Measurements from ENCODE around the gene MAGI2. TPM values are rescaled to one million over a fixed set of nuclear protein-coding genes. Genes with fewer than 3 reads are reported as not detected.
"Not testable (repeated sequence)": the region's sequence is repeated elsewhere in the genome, so short reads cannot be mapped to it uniquely, and the experiment has no call there.

The MAGI2 gene
- total RNA-seq, 1 donor from 2014 or later: 6.9 TPM

GRCh38 chr7:78535655-78536054, 917.8 kb downstream of the MAGI2 start:
- DNase-seq: no peak

GRCh38 chr7:78530351-78530750, 923.1 kb downstream of the MAGI2 start:
- DNase-seq: no peak

GRCh38 chr7:78529392-78529791, 924.1 kb downstream of the MAGI2 start:
- no peak for DNase-seq

GRCh38 chr7:78528964-78529363, 924.5 kb downstream of the MAGI2 start:
- DNase-seq: no peak

- DNase-seq: no peak
Measured at GRCh38 chr7:78523930-78524329, 929.5 kb downstream of the MAGI2 start.

GRCh38 chr7:78521961-78522360, 931.5 kb downstream of the MAGI2 start:
- no peak for DNase-seq

GRCh38 chr7:78516450-78516849, 937.0 kb downstream of the MAGI2 start:
- no peak for DNase-seq

- no peak for DNase-seq
Measured at GRCh38 chr7:78514634-78515033, 938.8 kb downstream of the MAGI2 start.

GRCh38 chr7:78510580-78511188, 942.8 kb downstream of the MAGI2 start:
- no peak for DNase-seq

- not testable (repeated sequence) for DNase-seq
Measured at GRCh38 chr7:78503301-78503700, 950.2 kb downstream of the MAGI2 start.

- DNase-seq: no peak
Measured at GRCh38 chr7:78501064-78501463, 952.4 kb downstream of the MAGI2 start.

GRCh38 chr7:78499971-78500370, 953.5 kb downstream of the MAGI2 start:
- no peak for DNase-seq

GRCh38 chr7:78499283-78499682, 954.2 kb downstream of the MAGI2 start:
- no peak for DNase-seq

GRCh38 chr7:78497728-78498427, 955.6 kb downstream of the MAGI2 start:
- DNase-seq: no peak

- no peak for DNase-seq
Measured at GRCh38 chr7:78496096-78496630, 957.3 kb downstream of the MAGI2 start.

GRCh38 chr7:78493401-78493800, 960.1 kb downstream of the MAGI2 start:
- DNase-seq: no peak

GRCh38 chr7:78492146-78492545, 961.3 kb downstream of the MAGI2 start:
- DNase-seq: no peak

GRCh38 chr7:78490524-78490923, 962.9 kb downstream of the MAGI2 start:
- DNase-seq: no peak

GRCh38 chr7:78489476-78490240, 963.8 kb downstream of the MAGI2 start:
- DNase-seq: peak; percentile 20

GRCh38 chr7:78487464-78487863, 966.0 kb downstream of the MAGI2 start:
- DNase-seq: no peak

GRCh38 chr7:78479348-78479747, 974.1 kb downstream of the MAGI2 start:
- no peak for DNase-seq

GRCh38 chr7:78476851-78477405, 976.5 kb downstream of the MAGI2 start:
- DNase-seq: no peak

All from skin of body (tissue), 2 donors.